Osteocyte (in vitro differentiated cells): ENCODE measurements around the gene ETS1. TPM values are rescaled to one million over a fixed set of nuclear protein-coding genes. Genes with fewer than 3 reads are reported as not detected.

Experiments
- DNase-seq: peaks from one replicate; pipeline ENCODE4 v3.0.0; 2021; ENCODE audit warnings: mixed read lengths; ENCODE audit not compliant: unreplicated experiment; ENCODE audit errors: extremely low spot score
- H3K27ac Mint-ChIP-seq: one replicate; pipeline ENCODE4 v1.8.0; 2021; ENCODE audit warnings: mild to moderate bottlenecking, mixed read lengths; ENCODE audit not compliant: unreplicated experiment
- H3K27me3 Mint-ChIP-seq: one replicate; pipeline ENCODE4 v1.8.0; 2021; ENCODE audit warnings: mixed read lengths; ENCODE audit not compliant: unreplicated experiment
- H3K36me3 Mint-ChIP-seq: one replicate; pipeline ENCODE4 v1.8.0; 2021; ENCODE audit warnings: mixed read lengths; ENCODE audit not compliant: unreplicated experiment
- H3K4me1 Mint-ChIP-seq: one replicate; pipeline ENCODE4 v1.8.0; 2021; ENCODE audit warnings: mixed read lengths; ENCODE audit not compliant: unreplicated experiment
- H3K4me3 Mint-ChIP-seq: one replicate; pipeline ENCODE4 v1.8.0; 2021; ENCODE audit warnings: mild to moderate bottlenecking, moderate library complexity, mixed read lengths; ENCODE audit not compliant: unreplicated experiment
- H3K9me3 Mint-ChIP-seq: one replicate; pipeline ENCODE4 v1.8.0; 2021; ENCODE audit warnings: mixed read lengths; ENCODE audit not compliant: unreplicated experiment
- CTCF ChIP-seq: fragments of 200-600 bp; sonication (generic); IDR thresholded peaks from 2 replicates; pipeline ENCODE4 v1.5.0; 2021; ENCODE audit warnings: antibody characterized with exemption, mild to moderate bottlenecking, moderate library complexity
- total RNA-seq: library from RNA; stranded (reverse); gene quantifications from 2 replicates; pipeline ENCODE4 v1.2.1, GENCODE V29; 2021

The ETS1 gene
- total RNA-seq, 1 donor from 2014 or later, result 77.9 TPM

GRCh38 chr11:128626913-128627665 is 39.7 kb upstream of the ETS1 start:
- no peak for TF ChIP-seq CTCF
- H3K27me3 Mint-ChIP-seq, result no peaks in the 10 kb centered on the region
- H3K4me3 Mint-ChIP-seq, result no peak overlapping the region
- H3K9me3 Mint-ChIP-seq, result no peaks in the 10 kb centered on the region
- peaks cover 41% of the 10 kb centered on the region for H3K4me1 Mint-ChIP-seq
- H3K36me3 Mint-ChIP-seq, result no peaks in the 10 kb centered on the region
- no peak overlapping the region for H3K27ac Mint-ChIP-seq
- no peak for DNase-seq

- peaks cover 47% of the 10 kb centered on the region for H3K4me1 Mint-ChIP-seq
- TF ChIP-seq CTCF, result no peak
- no peak overlapping the region for H3K27ac Mint-ChIP-seq
- H3K4me3 Mint-ChIP-seq, result no peak overlapping the region
- no peak for DNase-seq
- H3K9me3 Mint-ChIP-seq, result no peaks in the 10 kb centered on the region
- H3K27me3 Mint-ChIP-seq, result no peaks in the 10 kb centered on the region
- H3K36me3 Mint-ChIP-seq, result no peaks in the 10 kb centered on the region
Measured at GRCh38 chr11:128625746-128626145, 38.4 kb upstream of the ETS1 start.

- H3K4me3 Mint-ChIP-seq, result no peak overlapping the region
- no peaks in the 10 kb centered on the region for H3K36me3 Mint-ChIP-seq
- H3K27me3 Mint-ChIP-seq, result no peaks in the 10 kb centered on the region
- no peak for TF ChIP-seq CTCF
- H3K4me1 Mint-ChIP-seq, result peaks cover 45% of the 10 kb centered on the region
- H3K27ac Mint-ChIP-seq, result no peak overlapping the region
- no peak for DNase-seq
- no peaks in the 10 kb centered on the region for H3K9me3 Mint-ChIP-seq
Measured at GRCh38 chr11:128625326-128625725, 38.0 kb upstream of the ETS1 start.

GRCh38 chr11:128624269-128625175 is 37.2 kb upstream of the ETS1 start:
- Mint-ChIP-seq H3K27ac (no peak overlapping the region), H3K4me3 (no peak overlapping the region), H3K9me3 (no peaks in the 10 kb centered on the region), H3K27me3 (no peaks in the 10 kb centered on the region), H3K4me1 (peaks cover 38% of the 10 kb centered on the region), H3K36me3 (no peaks in the 10 kb centered on the region)
- TF ChIP-seq CTCF, result no peak
- no peak for DNase-seq

GRCh38 chr11:128623091-128623490 is 35.7 kb upstream of the ETS1 start:
- no peak overlapping the region for H3K4me3 Mint-ChIP-seq
- DNase-seq, result no peak
- no peaks in the 10 kb centered on the region for H3K9me3 Mint-ChIP-seq
- no peak overlapping the region for H3K27ac Mint-ChIP-seq
- H3K36me3 Mint-ChIP-seq, result no peaks in the 10 kb centered on the region
- TF ChIP-seq CTCF, result no peak
- no peaks in the 10 kb centered on the region for H3K27me3 Mint-ChIP-seq
- peaks cover 34% of the 10 kb centered on the region for H3K4me1 Mint-ChIP-seq
